Endometrial microvascular endothelial cells (primary cell): ENCODE results near the gene SBSN. TPM values are rescaled to one million over a fixed set of nuclear protein-coding genes. Genes with fewer than 3 reads are reported as not detected.

Source experiments
- in situ Hi-C: cut with HindIII; loops from 2 replicates; pipeline ENCODE4 v1.10.0; 2017; ENCODE audit warnings: low sequenced_read_pairs, low pct_unique_long_range_greater_than_20kb; ENCODE audit errors: inconsistent ontology term
- total RNA-seq: library from RNA; depleted of rRNA; stranded (reverse); fragments of >200 nt; gene quantifications from one replicate; pipeline ENCODE4 v1.2.3, GENCODE V29; 2015; ENCODE audit errors: inconsistent ontology term

SBSN gene, protein sequence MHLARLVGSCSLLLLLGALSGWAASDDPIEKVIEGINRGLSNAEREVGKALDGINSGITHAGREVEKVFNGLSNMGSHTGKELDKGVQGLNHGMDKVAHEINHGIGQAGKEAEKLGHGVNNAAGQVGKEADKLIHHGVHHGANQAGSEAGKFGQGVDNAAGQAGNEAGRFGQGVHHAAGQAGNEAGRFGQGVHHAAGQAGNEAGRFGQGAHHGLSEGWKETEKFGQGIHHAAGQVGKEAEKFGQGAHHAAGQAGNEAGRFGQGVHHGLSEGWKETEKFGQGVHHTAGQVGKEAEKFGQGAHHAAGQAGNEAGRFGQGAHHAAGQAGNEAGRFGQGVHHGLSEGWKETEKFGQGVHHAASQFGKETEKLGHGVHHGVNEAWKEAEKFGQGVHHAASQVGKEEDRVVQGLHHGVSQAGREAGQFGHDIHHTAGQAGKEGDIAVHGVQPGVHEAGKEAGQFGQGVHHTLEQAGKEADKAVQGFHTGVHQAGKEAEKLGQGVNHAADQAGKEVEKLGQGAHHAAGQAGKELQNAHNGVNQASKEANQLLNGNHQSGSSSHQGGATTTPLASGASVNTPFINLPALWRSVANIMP
- total RNA-seq, result not detected

DNA sequence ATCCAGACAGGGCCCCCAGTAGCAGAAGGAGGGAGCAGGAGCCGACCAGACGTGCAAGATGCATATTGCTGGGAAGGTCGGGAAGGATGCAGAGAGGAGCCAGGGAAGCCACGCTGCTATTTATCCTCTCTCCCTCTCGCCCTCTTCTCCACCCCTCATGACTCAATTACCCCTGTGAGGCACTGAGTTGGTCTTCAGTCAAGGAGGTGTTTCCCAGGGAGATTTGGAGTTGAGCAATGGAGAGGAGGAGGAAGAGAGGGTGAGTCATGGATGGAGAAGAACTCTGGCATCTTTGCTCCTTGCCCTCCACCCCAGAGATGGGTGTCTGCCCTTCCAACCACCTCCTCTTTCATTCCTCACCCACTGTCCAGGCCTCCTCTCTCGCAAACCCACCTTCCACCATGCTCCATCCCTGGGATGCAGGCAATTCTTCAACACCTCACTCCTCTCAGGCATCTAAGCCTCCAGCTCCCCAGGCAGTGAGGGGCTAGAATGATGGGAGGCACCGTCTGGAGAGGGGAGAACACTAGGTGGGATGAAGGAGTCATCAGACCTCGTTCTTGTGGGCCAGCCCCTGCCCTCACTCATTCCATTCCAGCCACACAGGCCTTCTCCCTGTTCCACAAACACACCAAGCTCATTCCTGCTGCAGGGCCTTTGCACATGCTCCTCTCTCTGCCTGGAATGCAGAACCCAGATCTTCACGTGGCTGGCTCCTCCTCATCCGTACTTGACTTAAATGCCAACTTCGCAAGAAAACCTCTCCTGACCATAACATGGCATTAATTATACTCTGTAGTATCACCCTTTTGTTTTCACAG is at the start of gene SBSN:
TSS of gene SBSN (minus strand) at position 94 of the 821 bp plus-strand sequence. CDS start at position 64, 30 bp downstream.
- in situ Hi-C loops, result no loop called here

GRCh38 chr19:35571406-35571965 is 43.4 kb upstream of the SBSN start:
- in situ Hi-C loops, result no loop called here

DNA sequence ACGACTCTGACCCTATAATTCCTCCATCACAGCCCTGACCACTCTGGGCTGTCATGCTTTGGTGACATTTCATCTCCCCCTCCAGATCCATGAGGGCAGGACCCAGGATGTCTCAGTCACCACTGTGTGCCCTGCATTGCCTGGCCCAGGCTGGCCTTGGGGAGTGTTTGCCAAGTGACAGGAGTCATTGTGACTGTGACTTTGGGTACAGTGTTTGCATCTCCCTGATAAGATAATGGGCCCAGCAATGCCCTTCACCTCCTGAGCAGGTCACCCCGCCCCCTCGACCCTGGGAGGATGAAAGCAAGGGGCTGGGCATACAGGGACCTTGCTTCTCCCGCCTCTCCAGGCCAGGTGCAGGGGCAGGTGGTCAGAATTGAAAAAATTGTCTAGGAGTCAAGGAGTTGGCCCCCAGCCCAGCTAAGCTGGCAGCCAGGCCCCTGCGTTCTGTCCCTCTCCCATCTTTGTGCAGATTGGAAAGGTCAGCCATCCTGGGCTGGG is 41.2 kb upstream of the SBSN start:
- in situ Hi-C loops, result no loop called here

- in situ Hi-C loops, result no loop called here
Observed at GRCh38 chr19:35566738-35567137, 38.6 kb upstream of the SBSN start.

- in situ Hi-C loops, result no loop called here
Observed at GRCh38 chr19:35565016-35565856, 37.1 kb upstream of the SBSN start.

- in situ Hi-C loops, result no loop called here
Observed at GRCh38 chr19:35563207-35563829, 35.2 kb upstream of the SBSN start, which contains the start of gene ATP4A. ATP4A (minus strand) TSS chr19:35563658; CDS start chr19:35563629, 29 bp downstream.

GRCh38 chr19:35562776-35563175 is 34.7 kb upstream of the SBSN start:
- in situ Hi-C loops, result no loop called here

DNA sequence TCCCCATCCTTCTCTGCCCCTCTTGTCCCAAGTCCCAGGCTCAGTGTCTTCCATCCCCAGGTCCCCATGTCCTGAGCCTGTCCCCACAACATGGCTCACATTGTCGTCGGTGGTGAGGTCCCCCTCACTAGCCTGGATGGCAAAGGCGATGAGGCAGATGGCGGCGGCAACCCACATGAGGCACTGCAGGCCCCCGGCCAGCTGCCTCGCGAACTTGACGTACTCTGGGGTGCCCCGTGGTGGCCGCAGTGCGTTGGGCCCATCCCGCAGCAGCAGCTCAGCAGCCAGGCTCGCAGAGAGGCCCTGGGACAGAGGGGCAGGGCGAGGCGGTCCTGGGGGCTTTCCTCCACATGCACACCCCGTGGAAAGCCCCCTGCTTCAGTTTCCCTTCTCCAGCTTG is 34.2 kb upstream of the SBSN start:
- in situ Hi-C loops, result no loop called here

- in situ Hi-C loops, result no loop called here
Observed at GRCh38 chr19:35561436-35561835, 33.3 kb upstream of the SBSN start.

DNA sequence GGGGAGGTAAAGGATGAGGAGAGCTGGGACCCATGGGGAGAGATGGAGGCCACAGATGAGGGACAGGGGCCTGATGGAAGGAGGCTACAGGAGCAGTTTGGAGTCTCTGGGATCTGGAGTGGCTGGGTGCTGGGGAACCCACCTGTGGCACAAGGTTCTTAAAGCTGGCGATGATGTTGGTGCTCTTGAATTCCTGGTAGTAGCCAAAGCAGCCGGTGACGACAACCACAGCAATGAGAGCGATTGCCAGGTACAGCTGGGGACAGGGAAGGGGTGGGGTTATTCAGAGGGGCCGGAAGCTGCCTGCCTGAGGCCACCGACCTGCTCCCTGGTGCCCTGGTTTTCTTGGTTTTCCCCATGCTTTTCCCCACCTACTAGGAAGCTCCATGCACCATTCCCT is 32.6 kb upstream of the SBSN start:
- in situ Hi-C loops, result no loop called here

GRCh38 chr19:35560271-35560670 is 32.2 kb upstream of the SBSN start:
- in situ Hi-C loops, result no loop called here

DNA sequence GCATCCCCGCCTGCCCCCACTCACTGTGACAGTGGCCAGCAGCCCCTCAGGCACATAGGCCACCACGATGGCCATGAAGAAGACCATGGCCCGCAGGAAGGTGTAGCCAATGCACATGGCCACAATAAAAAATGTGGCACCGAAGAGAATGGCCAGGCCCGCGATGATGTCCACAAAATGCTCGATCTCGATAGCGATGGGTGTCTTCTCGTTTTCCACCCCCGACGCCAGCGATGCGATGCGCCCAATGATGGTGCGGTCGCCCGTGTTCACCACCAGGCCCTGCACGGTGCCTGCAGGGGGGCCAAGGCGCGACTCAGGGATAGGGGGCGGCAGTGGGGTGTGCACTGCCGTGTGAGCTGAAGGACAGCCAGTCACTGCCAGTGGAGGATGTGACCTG is 31.7 kb upstream of the SBSN start:
- in situ Hi-C loops, result no loop called here

GRCh38 chr19:35559281-35559659 is 31.2 kb upstream of the SBSN start:
- in situ Hi-C loops, result no loop called here

- in situ Hi-C loops, result no loop called here
Observed at GRCh38 chr19:35558400-35559280, 30.5 kb upstream of the SBSN start.

DNA sequence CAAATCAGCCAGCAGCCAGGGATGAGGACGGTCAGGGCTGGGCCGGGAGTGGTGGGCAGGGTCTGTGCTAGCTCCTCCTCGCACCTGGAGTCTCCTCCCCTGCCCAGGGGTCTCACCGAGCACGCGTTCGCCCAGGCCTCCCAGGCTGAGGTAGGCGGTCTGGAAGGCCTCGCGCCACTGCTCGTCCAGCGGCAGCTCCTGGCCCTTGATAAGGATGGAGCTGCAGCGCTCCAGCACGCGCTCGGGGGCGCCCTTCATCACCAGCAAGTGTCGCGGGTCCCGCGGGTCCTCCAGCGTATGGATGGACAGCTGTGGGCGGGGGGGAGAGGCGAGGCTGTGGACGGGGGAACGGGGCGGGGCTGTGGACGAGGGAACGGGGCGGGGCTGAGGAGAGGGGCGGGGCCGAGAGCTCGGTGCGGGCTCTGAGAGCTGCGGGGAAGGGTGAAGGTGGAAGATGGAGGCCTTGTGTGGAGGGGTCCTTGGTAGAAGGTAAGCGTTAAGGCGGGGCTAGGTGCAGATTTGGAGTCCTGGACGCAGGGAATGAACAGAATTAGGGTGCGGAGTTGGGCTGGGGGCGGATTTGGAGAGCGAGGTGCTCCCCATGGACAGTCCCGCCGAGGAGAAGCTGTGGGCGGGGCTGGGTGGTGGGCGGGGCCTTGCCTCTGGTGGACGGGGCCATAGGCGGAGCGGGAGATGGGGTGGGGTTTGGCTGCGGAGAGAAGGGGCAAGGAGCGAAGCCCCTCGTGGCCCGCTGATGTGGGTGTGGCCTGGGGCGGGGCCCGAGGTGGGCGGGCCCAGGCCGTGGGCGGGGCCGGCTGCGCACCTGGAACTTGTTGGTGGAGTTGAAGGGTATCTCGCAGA is 29.7 kb upstream of the SBSN start:
- in situ Hi-C loops, result no loop called here

DNA sequence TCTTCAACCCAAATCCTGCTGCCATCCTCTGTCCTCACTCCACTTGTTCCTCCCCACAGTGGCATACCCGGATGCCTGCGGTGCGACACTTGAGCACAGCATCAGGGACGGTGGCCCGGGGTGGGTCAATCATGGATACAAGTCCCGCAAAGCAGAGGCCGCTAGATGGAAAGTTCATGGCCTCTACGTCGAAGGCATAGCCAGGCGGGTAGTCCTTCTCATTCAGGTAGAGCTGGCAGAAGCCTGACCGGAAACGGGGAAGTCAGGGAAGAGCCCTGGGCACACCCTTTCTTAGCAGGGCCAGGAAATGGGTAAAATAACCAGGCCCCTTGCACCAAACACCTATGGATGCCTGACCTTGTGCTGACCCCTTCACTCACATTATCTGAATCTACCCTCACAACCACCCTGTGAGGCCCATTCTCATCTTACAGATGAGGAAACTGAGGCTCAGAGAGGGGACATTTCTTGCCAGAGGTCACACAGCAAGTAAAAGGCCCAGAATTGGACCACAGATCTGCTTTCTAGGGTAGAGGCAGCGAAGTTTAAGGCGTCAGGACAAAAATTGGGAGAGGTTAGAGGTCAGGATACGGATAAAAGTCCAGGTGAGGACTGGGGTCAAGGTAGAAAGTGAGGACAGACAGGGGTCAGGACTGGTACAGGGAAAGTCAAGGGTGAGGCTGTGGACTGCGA is 28.9 kb upstream of the SBSN start:
- in situ Hi-C loops, result no loop called here
